IPS DF 19.7 (cell line): Measurements from ENCODE around the gene MYEOV.

ENCODE experiments used
- DNase-seq: peaks from one replicate; pipeline ENCODE4 v3.0.0-alpha.2; 2013; ENCODE audit warnings: low read depth, low spot score

The MYEOV gene

GRCh38 chr11:69286374-69287371 is 7.3 kb upstream of the MYEOV start:
- DNase-seq = no peak

GRCh38 chr11:69287968-69288882 is 5.7 kb upstream of the MYEOV start:
- DNase-seq = no peak

- no peak for DNase-seq
Observed at GRCh38 chr11:69288883-69289242, 5.1 kb upstream of the MYEOV start.

GRCh38 chr11:69290806-69291205 is 3.1 kb upstream of the MYEOV start:
- no peak for DNase-seq

- DNase-seq = no peak
Observed at GRCh38 chr11:69291459-69292110, 2.4 kb upstream of the MYEOV start.

- DNase-seq = no peak
Observed at GRCh38 chr11:69292221-69292648, 1.7 kb upstream of the MYEOV start.

GRCh38 chr11:69293087-69293486 is 868 bp upstream of the MYEOV start:
- no peak for DNase-seq

GRCh38 chr11:69294571-69295078 is 670 bp downstream of the MYEOV start:
- DNase-seq = no peak

GRCh38 chr11:69295079-69295994 is 1.4 kb downstream of the MYEOV start:
- DNase-seq = no peak

- DNase-seq = no peak
Observed at GRCh38 chr11:69295995-69296889, 2.3 kb downstream of the MYEOV start.

- DNase-seq = no peak
Observed at GRCh38 chr11:69296890-69297786, 3.2 kb downstream of the MYEOV start.

GRCh38 chr11:69297787-69298266 is 3.9 kb downstream of the MYEOV start:
- DNase-seq = no peak

GRCh38 chr11:69298267-69299022 is 4.5 kb downstream of the MYEOV start:
- no peak for DNase-seq

GRCh38 chr11:69299023-69299461 is 5.1 kb downstream of the MYEOV start:
- DNase-seq = no peak

- no peak for DNase-seq
Observed at GRCh38 chr11:69299572-69299971, 5.6 kb downstream of the MYEOV start.

GRCh38 chr11:69300120-69301060 is 6.4 kb downstream of the MYEOV start:
- DNase-seq = no peak
